ENCODE measurements around the gene TAF5L.
"Not testable (repeated sequence)": the region's sequence is repeated elsewhere in the genome, so short reads cannot be mapped to it uniquely, and the experiment has no call there.

Gene TAF5L

GRCh38 chr1:229570305-229570704 lies 55.6 kb downstream of the TAF5L start:
- no peak for DNase-seq (ENCODE audit: low read depth, low spot score)

DNA sequence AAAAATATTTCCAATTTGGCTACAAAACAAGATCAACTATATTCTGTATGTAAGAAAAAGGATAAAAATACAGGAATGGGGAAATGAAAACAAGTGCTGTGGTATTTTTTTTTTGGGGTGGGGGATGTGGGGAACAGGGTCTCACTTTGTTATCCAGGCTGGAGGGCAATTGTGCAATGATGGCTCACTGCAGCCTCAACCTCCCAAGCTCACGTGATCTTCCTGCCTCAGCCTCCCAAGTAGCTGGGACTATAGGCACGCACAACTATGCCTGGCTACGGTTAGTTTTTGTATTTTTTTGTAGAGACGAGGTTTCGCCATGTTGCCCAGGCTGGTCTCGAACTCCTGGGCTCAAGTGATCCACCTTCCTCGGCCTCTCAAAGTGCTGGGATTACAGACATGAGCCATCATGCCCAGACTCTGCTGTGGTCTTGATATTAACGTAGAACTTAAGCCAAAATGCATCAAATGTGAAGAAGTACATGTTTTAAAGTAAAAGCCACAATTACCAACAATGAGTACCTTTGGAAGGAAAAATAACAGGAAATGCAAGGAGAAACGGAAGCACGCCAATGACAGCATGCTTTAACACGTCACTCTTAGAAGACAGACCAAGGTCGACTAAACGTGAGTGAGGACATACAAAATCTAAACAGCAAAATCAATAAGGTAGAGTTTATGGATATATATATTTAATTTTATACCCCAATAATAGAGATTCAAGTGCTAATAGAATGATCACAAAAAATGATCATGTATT lies 58.6 kb downstream of the TAF5L start:
- DNase-seq (ENCODE audit: low read depth, low spot score): no peak

- DNase-seq (ENCODE audit: low read depth, low spot score): no peak
These were observed 62.2 kb downstream of the TAF5L start for GRCh38 chr1:229563701-229564100.

DNA sequence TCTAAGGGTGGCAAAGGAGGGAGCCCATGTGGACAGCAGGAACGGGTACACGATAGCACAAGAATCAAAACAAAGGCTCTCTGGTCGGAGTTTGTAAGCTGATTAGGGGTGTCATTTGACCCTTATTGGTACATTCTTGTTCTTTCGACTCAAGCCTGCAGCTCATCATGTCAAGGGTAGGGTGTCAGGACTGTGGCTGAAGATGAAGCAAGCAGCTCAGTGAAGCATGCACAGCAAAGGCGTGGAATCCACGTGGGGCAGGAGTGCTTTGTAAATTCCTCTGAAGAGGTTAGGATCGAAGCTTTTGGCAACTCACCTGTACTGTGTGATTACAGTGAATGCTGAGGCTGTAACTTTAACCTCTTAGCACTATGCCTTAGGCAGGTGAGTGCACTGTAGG lies 62.7 kb downstream of the TAF5L start:
- DNase-seq (ENCODE audit: low read depth, low spot score): no peak

DNA sequence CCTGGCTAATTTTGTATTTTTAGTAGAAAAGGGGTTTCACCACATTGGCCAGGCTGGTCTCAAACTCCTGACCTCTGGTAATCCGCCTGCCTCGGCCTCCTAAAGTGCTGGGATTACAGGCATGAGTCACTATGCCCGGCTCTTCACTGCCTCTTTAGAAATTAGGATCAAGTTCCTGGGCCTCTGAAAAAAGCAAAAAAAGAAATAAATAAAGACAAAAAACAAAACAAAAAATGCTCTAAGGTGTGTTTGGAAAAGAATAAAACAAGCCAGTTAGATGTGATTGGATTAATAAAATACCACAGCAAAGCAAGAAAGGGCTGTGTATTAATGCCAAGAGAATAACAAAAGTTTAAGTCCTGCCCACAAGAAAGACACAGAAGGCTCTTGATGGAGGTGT lies 63.2 kb downstream of the TAF5L start:
- DNase-seq (ENCODE audit: low read depth, low spot score): no peak

GRCh38 chr1:229561141-229561540 lies 64.8 kb downstream of the TAF5L start:
- DNase-seq (ENCODE audit: low read depth, low spot score): no peak

DNA sequence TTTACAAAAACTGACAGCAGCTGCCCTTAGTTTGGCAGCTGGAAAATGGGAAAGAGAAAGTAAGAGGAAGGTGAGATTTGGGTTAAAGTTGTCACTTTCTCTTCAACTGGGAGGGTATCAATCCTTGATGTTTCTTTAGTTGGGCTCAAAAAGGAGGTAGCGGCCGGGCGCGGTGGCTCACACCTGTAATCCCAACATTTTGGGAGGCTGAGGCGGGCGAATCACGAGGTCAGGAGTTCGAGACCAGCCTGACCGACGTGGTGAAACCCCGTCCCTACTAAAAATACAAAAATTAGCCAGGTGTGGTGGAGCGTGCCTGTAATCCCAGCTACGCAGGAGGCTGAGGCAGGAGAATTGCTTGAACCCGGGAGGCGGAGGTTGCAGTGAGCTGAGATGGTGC lies 65.8 kb downstream of the TAF5L start:
- not testable (repeated sequence) for DNase-seq (ENCODE audit: low read depth, low spot score)

GRCh38 chr1:229559336-229559801 lies 66.6 kb downstream of the TAF5L start:
- DNase-seq (ENCODE audit: low read depth, low spot score): not testable (repeated sequence)

- DNase-seq (ENCODE audit: low read depth, low spot score): peak; percentile 99
These were observed 67.2 kb downstream of the TAF5L start, which contains the start of gene ABCB10 for GRCh38 chr1:229558460-229559335. ABCB10 (minus strand) TSS chr1:229558707; CDS start chr1:229558652, 55 bp downstream.

DNA sequence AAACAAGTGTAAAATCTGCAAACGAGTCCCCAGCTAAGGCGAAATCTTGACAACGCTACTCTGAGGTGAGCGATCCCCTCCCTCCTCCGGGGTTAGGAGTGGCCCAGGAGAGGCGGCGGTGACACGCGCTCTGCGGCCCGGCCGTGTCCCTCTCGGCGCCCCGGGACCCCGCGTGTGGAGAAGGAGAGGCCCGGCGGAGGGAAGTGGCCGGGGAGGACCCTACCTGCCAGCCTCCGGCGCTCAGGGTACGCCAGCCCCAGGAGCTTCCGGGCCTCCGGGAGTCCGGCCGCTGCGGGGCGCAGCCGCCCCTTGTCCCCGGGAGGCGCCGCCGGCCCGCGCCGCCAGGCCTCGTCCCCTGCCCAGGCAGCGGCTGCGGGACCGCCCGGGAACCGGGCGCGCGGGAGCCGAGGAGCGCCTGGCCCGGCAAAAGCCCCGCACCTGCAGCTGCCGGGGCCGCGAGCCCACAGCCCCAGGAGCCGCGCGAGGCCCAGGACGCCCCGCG lies 68.0 kb downstream of the TAF5L start:
- DNase-seq (ENCODE audit: low read depth, low spot score): peak; percentile 75

DNA sequence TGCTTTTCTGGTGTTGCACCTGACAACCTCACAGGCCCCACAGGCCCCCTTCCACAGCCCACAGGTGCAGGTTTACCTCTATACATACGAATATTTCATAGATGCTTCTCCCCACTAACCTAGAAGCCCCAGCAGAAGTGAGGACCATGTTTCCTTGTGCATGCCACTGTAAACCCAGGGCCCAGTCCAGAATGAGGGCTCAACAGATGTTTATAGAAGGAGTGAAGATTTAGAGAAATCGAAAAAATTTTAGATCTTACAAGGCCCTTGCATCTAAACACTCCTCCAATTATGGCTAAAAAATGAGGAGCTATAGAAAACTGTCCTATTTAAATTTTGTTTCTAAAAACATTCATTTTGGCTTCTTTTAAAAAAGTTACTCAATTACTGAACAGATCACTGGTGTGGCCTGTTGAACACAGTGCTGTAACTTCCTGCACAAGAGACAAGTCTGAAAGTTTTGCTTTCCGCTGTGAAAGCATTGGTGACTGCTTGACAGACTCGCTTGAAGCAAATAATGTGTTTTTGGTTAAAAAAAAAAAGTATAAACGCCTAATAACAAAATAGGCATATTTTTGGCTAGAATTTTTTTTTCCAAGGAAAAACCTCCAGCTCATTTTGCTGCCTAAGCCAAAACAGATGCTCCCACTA lies 68.6 kb downstream of the TAF5L start:
- no peak for DNase-seq (ENCODE audit: low read depth, low spot score)

- no peak for DNase-seq (ENCODE audit: low read depth, low spot score)
These were observed 70.9 kb downstream of the TAF5L start for GRCh38 chr1:229554886-229555621.

DNA sequence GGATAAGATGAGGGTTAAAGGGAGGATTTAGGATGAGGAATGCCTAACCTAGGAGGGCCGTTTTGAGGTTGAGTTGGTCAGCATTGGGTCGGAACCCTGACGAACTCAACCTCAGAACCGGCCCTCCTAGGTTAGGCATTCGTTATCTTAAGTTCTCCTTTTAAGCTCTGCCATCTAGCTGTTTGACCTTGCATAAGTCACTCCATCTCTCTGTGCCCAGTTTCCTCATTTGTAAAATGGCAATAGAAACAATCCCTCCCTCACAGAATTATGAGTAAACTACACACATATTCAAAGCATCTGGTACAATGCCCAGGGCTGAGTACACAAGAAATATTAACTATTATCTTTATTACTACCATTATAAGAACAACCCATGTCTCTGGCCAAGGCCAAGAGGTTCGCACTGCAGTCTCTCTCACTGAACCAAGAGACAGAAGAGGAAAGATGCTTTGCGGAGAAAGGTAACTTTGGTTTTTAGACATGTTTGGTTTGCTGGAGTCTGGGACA lies 72.2 kb downstream of the TAF5L start:
- no peak for DNase-seq (ENCODE audit: low read depth, low spot score)

DNA sequence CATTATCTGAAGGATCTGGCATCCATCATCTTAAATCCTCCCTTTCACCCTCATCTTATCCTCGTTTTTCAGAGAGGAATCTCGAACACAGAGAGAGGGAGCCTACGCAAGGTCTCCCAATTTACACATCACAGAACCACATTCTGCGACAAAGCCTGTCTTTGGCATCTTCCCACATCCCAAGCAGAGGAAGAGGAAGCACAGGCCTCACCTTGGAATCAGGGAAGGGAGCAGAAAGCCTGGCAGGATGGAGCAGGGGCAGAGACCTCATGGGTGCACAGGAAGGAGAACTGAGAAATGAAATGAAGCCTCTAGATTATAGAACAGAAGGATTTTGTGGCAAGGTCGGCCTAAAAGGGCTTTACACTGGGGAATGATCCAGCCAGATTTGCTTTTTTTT lies 73.2 kb downstream of the TAF5L start:
- DNase-seq (ENCODE audit: low read depth, low spot score): no peak

DNA sequence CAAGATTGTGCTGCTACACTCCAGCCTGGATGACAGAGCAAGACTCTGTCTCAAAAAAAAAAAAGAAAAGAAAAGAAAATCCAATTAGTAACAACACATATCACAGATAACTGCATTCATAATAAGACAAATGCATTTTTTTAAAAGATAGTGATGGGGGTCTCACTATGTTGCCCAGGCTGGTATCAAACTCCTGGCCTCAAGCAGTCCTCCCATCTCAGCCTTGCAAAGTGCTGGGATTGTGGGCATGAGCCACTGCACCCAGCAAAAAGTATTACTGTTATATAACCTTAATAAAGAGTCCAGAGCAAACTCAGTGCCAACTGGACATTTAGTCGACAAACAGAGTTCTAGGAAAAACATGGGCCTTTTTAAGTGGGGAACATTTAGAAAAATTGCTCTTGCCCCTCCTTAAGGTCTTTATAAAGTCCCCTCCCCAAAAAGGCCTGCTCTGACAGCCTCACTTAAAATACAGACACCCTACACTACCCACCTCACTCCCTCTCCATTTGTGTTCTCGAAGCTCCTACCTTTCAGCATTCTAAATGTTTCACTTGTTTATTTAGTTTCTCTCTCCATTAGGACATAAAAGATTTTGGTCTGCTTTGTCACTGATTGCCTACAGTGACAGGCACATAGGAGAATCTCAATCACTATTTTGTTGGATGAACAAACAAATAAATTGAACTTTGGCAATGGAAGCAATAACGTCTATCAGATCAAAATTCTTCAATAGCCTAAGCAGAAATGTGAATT lies 74.9 kb downstream of the TAF5L start:
- DNase-seq (ENCODE audit: low read depth, low spot score): no peak

GRCh38 chr1:229547542-229547941 lies 78.4 kb downstream of the TAF5L start:
- DNase-seq (ENCODE audit: low read depth, low spot score): no peak

GRCh38 chr1:229544587-229544986 lies 81.3 kb downstream of the TAF5L start:
- no peak for DNase-seq (ENCODE audit: low read depth, low spot score)
